Dedifferentiated amniotic fluid mesenchymal stem cell (primary cell): Measurements from ENCODE around the gene KLHL40.

ENCODE experiments used
- DNase-seq: peaks from one replicate; pipeline ENCODE4 v3.0.0-alpha.2; 2016; ENCODE audit errors: extremely low spot score

KLHL40 gene

DNA sequence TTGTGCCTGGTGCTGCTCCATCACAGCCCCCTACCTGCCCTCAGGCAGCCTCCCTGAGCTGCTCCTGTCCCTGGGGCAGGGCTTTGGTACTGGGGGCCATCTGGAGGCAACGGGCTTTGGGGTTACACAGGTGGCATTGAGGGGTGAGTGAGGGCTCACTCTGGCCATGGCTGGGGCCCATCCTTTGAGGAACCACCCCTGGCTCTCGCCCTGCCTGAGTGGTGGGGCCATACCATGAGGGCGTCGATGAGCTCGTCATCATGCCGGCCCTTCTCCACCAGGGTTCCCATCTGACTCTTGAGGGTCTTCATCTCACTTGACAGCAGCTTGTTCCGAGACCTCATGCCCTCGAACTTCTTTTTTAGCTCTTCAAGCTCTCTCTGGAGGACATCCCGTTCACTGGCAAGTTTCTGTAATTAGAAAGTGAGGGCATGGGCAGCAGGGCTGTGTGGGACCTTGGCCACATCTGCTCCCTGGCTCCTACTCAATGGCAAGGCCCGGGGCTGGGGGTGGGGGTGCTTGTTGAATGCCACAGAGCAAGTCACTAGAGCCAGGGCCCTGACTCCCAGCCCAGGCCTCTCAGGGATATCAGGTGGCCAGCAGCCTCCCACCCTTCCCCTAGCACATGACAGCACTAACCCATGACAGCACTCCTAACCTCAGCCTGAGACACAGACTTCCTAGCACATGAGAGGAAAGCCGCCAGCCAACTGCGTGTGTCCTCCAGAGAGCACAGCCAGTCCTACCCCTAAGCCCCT lies 54.2 kb downstream of the KLHL40 start:
- DNase-seq, result no peak

DNA sequence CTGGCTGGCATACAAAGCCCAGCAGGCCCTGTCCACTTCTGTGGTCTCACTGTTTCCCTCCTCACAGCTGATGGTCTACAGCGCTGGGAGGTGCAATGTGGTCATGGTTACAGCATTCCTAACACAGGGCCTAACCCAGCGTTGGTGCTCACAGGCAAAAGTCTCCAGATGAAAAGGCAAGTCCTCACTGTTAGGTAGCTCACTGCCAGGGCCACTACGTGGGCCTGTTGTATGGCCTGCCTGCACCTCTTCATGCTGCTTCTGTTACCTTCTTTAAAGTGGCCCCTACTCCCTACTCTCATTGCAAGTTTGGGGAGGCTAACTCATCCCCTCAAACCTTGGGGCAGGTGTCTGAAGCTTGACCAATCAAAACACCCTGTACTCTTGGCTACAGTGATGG lies 56.5 kb downstream of the KLHL40 start:
- no peak for DNase-seq
